HG03064 (cell line): ENCODE data around the gene OTC.

Experiments
- ATAC-seq: cut with Tn5 transposase; IDR thresholded peaks from one replicate; pipeline ENCODE4 v1.9.1; 2021; ENCODE audit warnings: low read depth; ENCODE audit not compliant: unreplicated experiment

OTC gene

GRCh38 chrX:38462257-38462656 lies 109.9 kb downstream of the OTC start:
- no peak for ATAC-seq

- ATAC-seq, result no peak
These were observed 113.3 kb downstream of the OTC start for GRCh38 chrX:38465686-38466085.

- no peak for ATAC-seq
These were observed 116.3 kb downstream of the OTC start for GRCh38 chrX:38468563-38469157.
